Measurements from ENCODE around the gene ST7. TPM values are rescaled to one million over a fixed set of nuclear protein-coding genes. Genes with fewer than 3 reads are reported as not detected.

The ST7 gene
- total RNA-seq, 1 experiment from 2014 or later = 38.2 TPM

- no peak overlapping the region for H3K4me3 Mint-ChIP-seq (ENCODE audit: unreplicated experiment)
- no peak overlapping the region for H3K27ac Mint-ChIP-seq (ENCODE audit: unreplicated experiment)
- TF ChIP-seq CTCF (IDR thresholded peaks at IDR 0.05; ENCODE audit: insufficient read depth in 1 of 2, low read depth in 1 of 2, low read length in 1 of 2, severe bottlenecking in 1 of 2, unreplicated experiment in 1 of 2) = no peak
- ChIA-PET CTCF (no interaction called here), POLR2A (no interaction called here)
- Histone ChIP-seq H3K36me3 (ENCODE audit: control insufficient read depth, insufficient read depth, low read length) (no peaks in the 10 kb centered on the region), H3K4me3 (ENCODE audit: low read depth, low read length) (no peak overlapping the region), H3K27me3 (replicated peaks; ENCODE audit: control insufficient read depth, insufficient read depth, low read length) (no peaks in the 10 kb centered on the region), H3K4me1 (no peaks in the 10 kb centered on the region), H3K9me3 (no peaks in the 10 kb centered on the region)
- BruUV-seq (replicated peaks) = no TSS peak
- intact Hi-C loops (cut with micrococcal nuclease; ENCODE audit: unreplicated experiment) = no loop called here
- H3K27me3 Mint-ChIP-seq (ENCODE audit: insufficient read depth, unreplicated experiment) = no peaks in the 10 kb centered on the region
- no peak for DNase-seq
- peaks cover 4% of the 10 kb centered on the region for H3K36me3 Mint-ChIP-seq (ENCODE audit: insufficient read depth, unreplicated experiment)
- no peaks in the 10 kb centered on the region for H3K9me3 Mint-ChIP-seq (ENCODE audit: unreplicated experiment)
- no peaks in the 10 kb centered on the region for H3K4me1 Mint-ChIP-seq (ENCODE audit: low read depth, unreplicated experiment)
Measured at GRCh38 chr7:117194445-117194844, 241.1 kb downstream of the ST7 start.

GRCh38 chr7:117195361-117196029 lies 242.2 kb downstream of the ST7 start:
- CTCF ChIA-PET = no interaction called here
- Histone ChIP-seq H3K36me3 (ENCODE audit: control insufficient read depth, insufficient read depth, low read length) (no peaks in the 10 kb centered on the region), H3K4me1 (no peaks in the 10 kb centered on the region), H3K27me3 (replicated peaks; ENCODE audit: control insufficient read depth, insufficient read depth, low read length) (no peaks in the 10 kb centered on the region), H3K4me3 (ENCODE audit: low read depth, low read length) (no peak overlapping the region), H3K9me3 (no peaks in the 10 kb centered on the region)
- POLR2A ChIA-PET = no interaction called here
- Mint-ChIP-seq H3K36me3 (ENCODE audit: insufficient read depth, unreplicated experiment) (peaks cover 7% of the 10 kb centered on the region), H3K9me3 (ENCODE audit: unreplicated experiment) (no peaks in the 10 kb centered on the region), H3K27me3 (ENCODE audit: insufficient read depth, unreplicated experiment) (no peaks in the 10 kb centered on the region), H3K4me3 (ENCODE audit: unreplicated experiment) (no peak overlapping the region), H3K4me1 (ENCODE audit: low read depth, unreplicated experiment) (no peaks in the 10 kb centered on the region), H3K27ac (ENCODE audit: unreplicated experiment) (no peak overlapping the region)
- BruUV-seq (replicated peaks) = no TSS peak
- DNase-seq = no peak
- no peak for TF ChIP-seq CTCF (IDR thresholded peaks at IDR 0.05; ENCODE audit: insufficient read depth in 1 of 2, low read depth in 1 of 2, low read length in 1 of 2, severe bottlenecking in 1 of 2, unreplicated experiment in 1 of 2)
- intact Hi-C loops (cut with micrococcal nuclease; ENCODE audit: unreplicated experiment) = no loop called here

GRCh38 chr7:117200132-117200531 lies 246.8 kb downstream of the ST7 start:
- Histone ChIP-seq H3K36me3 (ENCODE audit: control insufficient read depth, insufficient read depth, low read length) (no peaks in the 10 kb centered on the region), H3K4me1 (no peaks in the 10 kb centered on the region), H3K4me3 (ENCODE audit: low read depth, low read length) (no peak overlapping the region), H3K9me3 (no peaks in the 10 kb centered on the region), H3K27me3 (replicated peaks; ENCODE audit: control insufficient read depth, insufficient read depth, low read length) (no peaks in the 10 kb centered on the region)
- ChIA-PET POLR2A (no interaction called here), CTCF (interaction anchor here (1.5 kb wide), 1 partner anchor 13 kb away, joined by 3 read pairs; no protein-coding TSS in a partner anchor)
- Mint-ChIP-seq H3K4me3 (ENCODE audit: unreplicated experiment) (no peak overlapping the region), H3K36me3 (ENCODE audit: insufficient read depth, unreplicated experiment) (peaks cover 6% of the 10 kb centered on the region), H3K9me3 (ENCODE audit: unreplicated experiment) (no peaks in the 10 kb centered on the region), H3K27me3 (ENCODE audit: insufficient read depth, unreplicated experiment) (no peaks in the 10 kb centered on the region), H3K27ac (ENCODE audit: unreplicated experiment) (no peak overlapping the region), H3K4me1 (ENCODE audit: low read depth, unreplicated experiment) (no peaks in the 10 kb centered on the region)
- intact Hi-C loops (cut with micrococcal nuclease; ENCODE audit: unreplicated experiment) = no loop called here
- BruUV-seq (replicated peaks) = no TSS peak
- DNase-seq = no peak
- no peak for TF ChIP-seq CTCF (IDR thresholded peaks at IDR 0.05; ENCODE audit: insufficient read depth in 1 of 2, low read depth in 1 of 2, low read length in 1 of 2, severe bottlenecking in 1 of 2, unreplicated experiment in 1 of 2)
